HL-60 (cell line): ENCODE measurements around the gene FSTL4.

Source experiments
- CTCF ChIP-seq: IDR thresholded peaks from one replicate; pipeline ENCODE4 v1.5.1; 2011; ENCODE audit warnings: low read length, control low read depth, inconsistent platforms; ENCODE audit not compliant: insufficient read depth
- SPI1 ChIP-seq: IDR thresholded peaks from 2 replicates; pipeline ENCODE4 v1.6.1; 2012; ENCODE audit warnings: low read depth, mild to moderate bottlenecking, borderline replicate concordance

- TF ChIP-seq SPI1 (no peak), CTCF (no peak)
Measured at GRCh38 chr5:133391354-133392136, 220.8 kb downstream of the FSTL4 start.
